Stomach (tissue), 9 donors: Measurements from ENCODE around the gene COL19A1. TPM values are rescaled to one million over a fixed set of nuclear protein-coding genes. Genes with fewer than 3 reads are reported as not detected.

ENCODE experiments used
- DNase-seq, 2 donors: peaks; one replicate each; pipeline versions ENCODE4 v3.0.0 to v3.0.0-alpha.2; 2013 to 2019
- H3K27ac ChIP-seq, 5 donors: fragments of 200-600 bp in 4 of 5; sonication (generic) in 4 of 5; one replicate each; pipeline ENCODE4 v1.5.1; 2013 to 2019; ENCODE audit warnings: mild to moderate bottlenecking in 1 of 5, moderate library complexity in 1 of 5
- H3K27me3 ChIP-seq, 3 donors: fragments of 200-600 bp; sonication (generic); one replicate each; pipeline ENCODE4 v1.5.1; 2017 to 2019; ENCODE audit warnings: mixed run types in 1 of 3
- H3K36me3 ChIP-seq, 4 donors: fragments of 200-600 bp; sonication (generic); 1 replicate in 3 of 4; 2 replicates in 1 of 4; pipeline ENCODE4 v1.5.1; 2016 to 2019
- H3K4me1 ChIP-seq, 4 donors: fragments of 200-600 bp; sonication (generic); one replicate each; pipeline ENCODE4 v1.5.1; 2016 to 2019
- H3K4me3 ChIP-seq, 4 donors: fragments of 200-600 bp; sonication (generic) in 3 of 4; one replicate each; pipeline ENCODE4 v1.5.1; 2016 to 2019; ENCODE audit warnings: mild to moderate bottlenecking in 1 of 4
- H3K9me3 ChIP-seq, 4 donors: fragments of 200-600 bp; sonication (generic); one replicate each; pipeline ENCODE4 v1.5.1; 2016 to 2019
- CTCF ChIP-seq, 7 experiments: fragments of 450-650 bp in 4 of 7; fragments of 200-600 bp in 3 of 7; sonication (generic) in 3 of 7; IDR thresholded peaks; one replicate each; pipeline ENCODE4 v1.5.1; 2016 to 2019; ENCODE audit warnings: antibody characterized with exemption in 7 of 7, control low read depth in 2 of 7, mild to moderate bottlenecking in 1 of 7
- EP300 ChIP-seq: sonication (generic); formaldehyde crosslinking; IDR thresholded peaks from one replicate; pipeline ENCODE4 v1.6.1; 2017; ENCODE audit warnings: antibody characterized with exemption
- POLR2A ChIP-seq, 4 donors: fragments of 450-650 bp; IDR thresholded peaks; one replicate each; pipeline ENCODE4 v1.6.1; 2016; ENCODE audit warnings: antibody characterized with exemption in 4 of 4, control low read depth in 2 of 4, mild to moderate bottlenecking in 1 of 4, moderate library complexity in 1 of 4
- POLR2AphosphoS5 ChIP-seq, 3 donors: sonication (generic); formaldehyde crosslinking; IDR thresholded peaks; one replicate each; pipeline ENCODE4 v1.6.1; 2016; ENCODE audit warnings: antibody characterized with exemption in 3 of 3
- WGBS, 5 donors: extraction: QIAGEN DNeasy Blood & Tissue Kit in 3 of 5; methylation state at CpG; one replicate each; pipeline versions ENCODE4 v1.1.5 to v1.1.7; 2013 to 2018; 5-methylcytosine and 5-hydroxymethylcytosine counted together
- intact Hi-C: fragments of 100-400 bp; cut with DNase I; formaldehyde crosslinking; loops from one replicate; pipeline ENCODE4 v1.15.1; 2023; ENCODE audit warnings: low total_unique reads
- polyA plus RNA-seq, 3 donors: library from polyadenylated mRNA; stranded (reverse); fragments of 200-250 nt; gene quantifications; one replicate each; pipeline ENCODE4 v1.2.3, GENCODE V29; 2013
- total RNA-seq, 5 donors: library from RNA; depleted of rRNA; stranded (reverse); fragments of >200 nt; gene quantifications; one replicate each; pipeline versions ENCODE4 v1.1.0 to v1.2.3, GENCODE V29; 2014 to 2016
- donor health status: healthy with polysubstance abuse.
- donor health status: Bipolar disorder and iron deficiency.
- donor health status: healthy.

COL19A1 gene
- total and polyA plus RNA-seq, 8 donors: 0.13 to 13.4 (median 2.5) TPM; not detected in 3

GRCh38 chr6:70241991-70242420 lies 375.6 kb downstream of the COL19A1 start:
- peaks cover 0 to 19% (median 7%) of the 10 kb centered on the region in 4 donors for H3K4me1 ChIP-seq
- peak overlapping the region in 3 of 5 donors; percentile 47 to 53 (median 47) for H3K27ac ChIP-seq
- TF ChIP-seq POLR2A (IDR thresholded peaks at IDR 0.05): no peak
- TF ChIP-seq POLR2AphosphoS5 (IDR thresholded peaks at IDR 0.05): no peak
- TF ChIP-seq EP300: no peak
- TF ChIP-seq CTCF (IDR thresholded peaks at IDR 0.05): no peak
- H3K27me3 ChIP-seq: no peaks in the 10 kb centered on the region
- intact Hi-C loops: no loop called here
- H3K4me3 ChIP-seq: no peak overlapping the region
- 26 to 46% (median 29%) methylated on average over 7 of the region's 7 CpGs for WGBS, 5 donors
- H3K9me3 ChIP-seq: no peaks in the 10 kb centered on the region
- H3K36me3 ChIP-seq: no peaks in the 10 kb centered on the region
- DNase-seq: peak in 1 of 2 donors; percentile 58

- intact Hi-C loops: no loop called here
- no peaks in the 10 kb centered on the region for H3K36me3 ChIP-seq
- H3K27me3 ChIP-seq: no peaks in the 10 kb centered on the region
- H3K4me1 ChIP-seq: peaks cover 0 to 15% (median 7%) of the 10 kb centered on the region in 4 donors
- TF ChIP-seq EP300: no peak
- no peak for TF ChIP-seq CTCF (IDR thresholded peaks at IDR 0.05)
- TF ChIP-seq POLR2AphosphoS5 (IDR thresholded peaks at IDR 0.05): no peak
- no peak for TF ChIP-seq POLR2A (IDR thresholded peaks at IDR 0.05)
- no peak overlapping the region for H3K4me3 ChIP-seq
- WGBS, 5 donors: 91 to 94% (median 92%) methylated on average over 7 of the region's 7 CpGs
- no peaks in the 10 kb centered on the region for H3K9me3 ChIP-seq
- DNase-seq: no peak
- no peak overlapping the region for H3K27ac ChIP-seq
Observed at GRCh38 chr6:70246118-70246517, 379.8 kb downstream of the COL19A1 start.

- Histone ChIP-seq H3K4me1 (no peaks in the 10 kb centered on the region), H3K9me3 (no peaks in the 10 kb centered on the region), H3K27me3 (no peaks in the 10 kb centered on the region), H3K4me3 (no peak overlapping the region), H3K27ac (no peak overlapping the region), H3K36me3 (no peaks in the 10 kb centered on the region)
- intact Hi-C loops: no loop called here
- TF ChIP-seq POLR2A (IDR thresholded peaks at IDR 0.05) (no peak), CTCF (IDR thresholded peaks at IDR 0.05) (no peak), EP300 (no peak), POLR2AphosphoS5 (IDR thresholded peaks at IDR 0.05) (no peak)
- WGBS, 5 donors: 81 to 85% (median 83%) methylated on average over 2 of the region's 2 CpGs
- DNase-seq: no peak
Observed at GRCh38 chr6:70252604-70253003, 386.2 kb downstream of the COL19A1 start.

- H3K4me3 ChIP-seq: no peak overlapping the region
- no peak for DNase-seq
- 51 to 61% (median 57%) methylated on average over 3 of the region's 3 CpGs for WGBS, 5 donors
- intact Hi-C loops: no loop called here
- no peaks in the 10 kb centered on the region for H3K4me1 ChIP-seq
- H3K27me3 ChIP-seq: no peaks in the 10 kb centered on the region
- no peaks in the 10 kb centered on the region for H3K9me3 ChIP-seq
- TF ChIP-seq CTCF (IDR thresholded peaks at IDR 0.05): no peak
- TF ChIP-seq POLR2AphosphoS5 (IDR thresholded peaks at IDR 0.05): no peak
- no peak for TF ChIP-seq EP300
- TF ChIP-seq POLR2A (IDR thresholded peaks at IDR 0.05): no peak
- no peak overlapping the region for H3K27ac ChIP-seq
- H3K36me3 ChIP-seq: no peaks in the 10 kb centered on the region
Observed at GRCh38 chr6:70253923-70254322, 387.6 kb downstream of the COL19A1 start.
